MM.1S (cell line): Measurements from ENCODE around the gene RMND5A.
A peak's percentile ranks its signal among the peaks of the same experiment; 100 is the strongest.
"Not testable (repeated sequence)": the region's sequence is repeated elsewhere in the genome, so short reads cannot be mapped to it uniquely, and the experiment has no call there.

Experiments used
- DNase-seq: peaks from one replicate; pipeline ENCODE4 v3.0.0-alpha.2; 2015
- H2AFZ ChIP-seq: fragments of 300-600 bp; sonication (generic); 2 replicates; pipeline ENCODE4 v1.6.0; 2016; ENCODE audit warnings: antibody characterized with exemption, low read length
- H3F3A ChIP-seq: fragments of 300-600 bp; sonication (generic); 2 replicates; pipeline ENCODE4 v1.6.1; 2016; ENCODE audit warnings: mild to moderate bottlenecking, antibody characterized with exemption, low read length, moderate library complexity, mixed read lengths; ENCODE audit not compliant: insufficient read depth
- H3K27ac ChIP-seq: fragments of 300-600 bp; sonication (generic); 2 replicates; pipeline ENCODE4 v1.5.1; 2016; ENCODE audit warnings: mild to moderate bottlenecking, low read length
- H3K27me3 ChIP-seq: fragments of 300-600 bp; sonication (generic); replicated peaks from 2 replicates; pipeline ENCODE4 v1.6.0; 2016; ENCODE audit warnings: low read length; ENCODE audit not compliant: insufficient read depth
- H3K36me3 ChIP-seq: fragments of 300-600 bp; sonication (generic); replicated peaks from 2 replicates; pipeline ENCODE4 v1.6.1; 2016; ENCODE audit warnings: mild to moderate bottlenecking, low read length, mixed read lengths; ENCODE audit not compliant: insufficient read depth
- H3K4me1 ChIP-seq: fragments of 300-600 bp; sonication (generic); 2 replicates; pipeline ENCODE4 v1.6.1; 2016; ENCODE audit warnings: low read length, mixed read lengths
- H3K4me2 ChIP-seq: fragments of 300-600 bp; sonication (generic); 2 replicates; pipeline ENCODE4 v1.6.0; 2016; ENCODE audit warnings: low read depth, low read length
- H3K4me3 ChIP-seq: fragments of 300-600 bp; sonication (generic); 2 replicates; pipeline ENCODE4 v1.5.1; 2016; ENCODE audit warnings: low read length, mixed read lengths
- H3K79me2 ChIP-seq: fragments of 300-600 bp; sonication (generic); 2 replicates; pipeline ENCODE4 v1.6.1; 2016; ENCODE audit warnings: mixed run types, low read length, mixed read lengths
- H3K9ac ChIP-seq: fragments of 300-600 bp; sonication (generic); 2 replicates; pipeline ENCODE4 v1.6.1; 2016; ENCODE audit warnings: low read length, mixed read lengths
- H3K9me2 ChIP-seq: fragments of 300-600 bp; sonication (generic); replicated peaks from 2 replicates; pipeline ENCODE4 v1.6.1; 2016; ENCODE audit warnings: mild to moderate bottlenecking, low read length, mixed read lengths; ENCODE audit not compliant: insufficient read depth
- H3K9me3 ChIP-seq: fragments of 300-600 bp; sonication (generic); replicated peaks from 2 replicates; pipeline ENCODE4 v1.6.1; 2016; ENCODE audit warnings: mild to moderate bottlenecking, low read length, mixed read lengths; ENCODE audit not compliant: insufficient read depth
- H4K20me1 ChIP-seq: fragments of 300-600 bp; sonication (generic); 2 replicates; pipeline ENCODE4 v1.6.1; 2016; ENCODE audit warnings: mild to moderate bottlenecking, low read length, moderate library complexity, mixed read lengths; ENCODE audit not compliant: insufficient read depth
- EZH2 ChIP-seq: fragments of 300-600 bp; sonication (generic); optimal IDR thresholded peaks from 2 replicates; pipeline ENCODE3; 2017; ENCODE audit warnings: low read depth, mild to moderate bottlenecking, antibody characterized with exemption, low read length, mixed read lengths
- EZH2phosphoT487 ChIP-seq: fragments of 300-600 bp; sonication (generic); IDR thresholded peaks from 2 replicates; pipeline ENCODE4 v1.6.1; 2018; ENCODE audit warnings: antibody characterized with exemption, low read length
- TF ChIP-seq, protein P1 (sequence below): fragments of 300-600 bp; sonication (generic); IDR thresholded peaks from 2 replicates; pipeline ENCODE4 v1.5.1; 2016; ENCODE audit warnings: antibody characterized with exemption, low read length, mixed read lengths

RMND5A gene

GRCh38 chr2:86706935-86707334 lies 13.2 kb upstream of the RMND5A start:
- no peaks in the 10 kb centered on the region for H3K4me1 ChIP-seq
- H2AFZ ChIP-seq = no peak overlapping the region
- no peaks in the 10 kb centered on the region for H3K79me2 ChIP-seq
- no peaks in the 10 kb centered on the region for H3F3A ChIP-seq
- H3K36me3 ChIP-seq = no peaks in the 10 kb centered on the region
- H3K27me3 ChIP-seq = no peaks in the 10 kb centered on the region
- no peaks in the 10 kb centered on the region for H3K9me2 ChIP-seq
- TF ChIP-seq EZH2phosphoT487 (no peak), EZH2 (no peak)
- TF ChIP-seq, protein P1, sequence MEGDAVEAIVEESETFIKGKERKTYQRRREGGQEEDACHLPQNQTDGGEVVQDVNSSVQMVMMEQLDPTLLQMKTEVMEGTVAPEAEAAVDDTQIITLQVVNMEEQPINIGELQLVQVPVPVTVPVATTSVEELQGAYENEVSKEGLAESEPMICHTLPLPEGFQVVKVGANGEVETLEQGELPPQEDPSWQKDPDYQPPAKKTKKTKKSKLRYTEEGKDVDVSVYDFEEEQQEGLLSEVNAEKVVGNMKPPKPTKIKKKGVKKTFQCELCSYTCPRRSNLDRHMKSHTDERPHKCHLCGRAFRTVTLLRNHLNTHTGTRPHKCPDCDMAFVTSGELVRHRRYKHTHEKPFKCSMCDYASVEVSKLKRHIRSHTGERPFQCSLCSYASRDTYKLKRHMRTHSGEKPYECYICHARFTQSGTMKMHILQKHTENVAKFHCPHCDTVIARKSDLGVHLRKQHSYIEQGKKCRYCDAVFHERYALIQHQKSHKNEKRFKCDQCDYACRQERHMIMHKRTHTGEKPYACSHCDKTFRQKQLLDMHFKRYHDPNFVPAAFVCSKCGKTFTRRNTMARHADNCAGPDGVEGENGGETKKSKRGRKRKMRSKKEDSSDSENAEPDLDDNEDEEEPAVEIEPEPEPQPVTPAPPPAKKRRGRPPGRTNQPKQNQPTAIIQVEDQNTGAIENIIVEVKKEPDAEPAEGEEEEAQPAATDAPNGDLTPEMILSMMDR = no peak
- H3K9me3 ChIP-seq = no peaks in the 10 kb centered on the region
- no peak for DNase-seq
- H3K9ac ChIP-seq = no peak overlapping the region
- H4K20me1 ChIP-seq = no peaks in the 10 kb centered on the region
- no peak overlapping the region for H3K4me3 ChIP-seq
- no peak overlapping the region for H3K4me2 ChIP-seq
- H3K27ac ChIP-seq = no peak overlapping the region

DNA sequence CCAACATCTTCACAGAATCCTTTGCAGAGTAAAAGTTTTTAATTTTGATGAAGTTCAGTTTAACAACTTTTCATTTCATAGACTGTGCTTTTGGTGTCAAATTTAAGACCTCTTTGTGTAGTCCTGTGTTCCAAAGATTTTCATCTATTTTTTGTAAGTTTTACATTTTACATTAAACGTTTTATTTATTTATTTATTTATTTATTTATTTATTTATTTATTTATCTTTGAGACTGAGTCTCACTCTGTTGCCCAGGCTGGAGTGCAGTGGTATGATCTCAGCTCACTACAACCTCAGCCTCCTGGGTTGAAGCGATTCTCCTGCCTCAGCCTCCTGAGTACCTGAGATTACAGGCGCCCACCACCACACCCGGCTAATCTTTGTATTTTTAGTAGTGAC lies 12.0 kb upstream of the RMND5A start:
- H2AFZ ChIP-seq, H3K4me2 ChIP-seq, H3K4me3 ChIP-seq, H3K79me2 ChIP-seq, H4K20me1 ChIP-seq, H3K9ac ChIP-seq, H3F3A ChIP-seq, H3K4me1 ChIP-seq, H3K27ac ChIP-seq, H3K9me2 ChIP-seq, H3K36me3 ChIP-seq, H3K27me3 ChIP-seq, H3K9me3 ChIP-seq, DNase-seq: not testable (repeated sequence)

GRCh38 chr2:86714579-86715173 lies 5.4 kb upstream of the RMND5A start:
- H3K27me3 ChIP-seq, H3K4me1 ChIP-seq, H3K9me3 ChIP-seq, H3F3A ChIP-seq, H3K4me2 ChIP-seq, H3K27ac ChIP-seq, H4K20me1 ChIP-seq, H3K36me3 ChIP-seq, DNase-seq, H3K79me2 ChIP-seq, H3K4me3 ChIP-seq, H3K9me2 ChIP-seq, H3K9ac ChIP-seq, H2AFZ ChIP-seq: not testable (repeated sequence)

DNA sequence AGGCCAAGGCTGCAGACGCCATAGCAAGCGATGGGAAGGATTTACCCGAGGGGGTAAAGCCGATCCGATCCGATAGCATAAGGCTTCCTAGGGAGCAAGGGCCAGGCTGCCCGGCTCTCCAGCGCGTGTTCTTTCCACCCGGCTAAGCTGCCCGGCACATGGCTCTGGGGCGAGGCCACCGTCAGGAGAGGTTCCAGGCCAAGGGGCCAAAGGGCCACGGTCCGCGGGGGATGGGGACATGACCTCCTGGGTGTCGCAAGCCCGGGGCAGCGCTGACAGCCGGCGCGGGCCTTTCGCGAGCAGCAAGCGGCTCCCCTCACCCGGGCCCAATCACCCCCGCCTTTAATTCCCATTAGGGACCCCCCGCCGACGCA lies 841 bp upstream of the RMND5A start:
- peaks cover 11% of the 10 kb centered on the region for H3K79me2 ChIP-seq
- not testable (repeated sequence) for H3K9ac ChIP-seq, H4K20me1 ChIP-seq, DNase-seq, H3K4me1 ChIP-seq, H3K27me3 ChIP-seq, H2AFZ ChIP-seq, H3K9me2 ChIP-seq, H3K27ac ChIP-seq, H3K9me3 ChIP-seq, H3F3A ChIP-seq, H3K36me3 ChIP-seq, H3K4me2 ChIP-seq
- H3K4me3 ChIP-seq = peak overlapping the region; percentile 54; the same call in 1 of the 2 replicates

GRCh38 chr2:86720540-86721320 lies 639 bp downstream of the RMND5A start:
- Histone ChIP-seq H3K27ac (peak overlapping the region; percentile 32; the same call in 1 of the 2 replicates), H3K79me2 (peaks cover 11% of the 10 kb centered on the region), H3K4me2 (peak overlapping the region; percentile 55; the same call in 1 of the 2 replicates), H3K9ac (peak overlapping the region; percentile 55; the same call in 1 of the 2 replicates), H3K4me3 (peak overlapping the region; percentile 61)
- not testable (repeated sequence) for H4K20me1 ChIP-seq, H3F3A ChIP-seq, H2AFZ ChIP-seq, H3K9me3 ChIP-seq, DNase-seq, H3K36me3 ChIP-seq, H3K4me1 ChIP-seq, H3K9me2 ChIP-seq, H3K27me3 ChIP-seq

- H3K4me3 ChIP-seq, DNase-seq, H4K20me1 ChIP-seq, H3K9ac ChIP-seq, H3K27me3 ChIP-seq, H3K9me2 ChIP-seq, H3K27ac ChIP-seq, H2AFZ ChIP-seq, H3K4me2 ChIP-seq, H3K36me3 ChIP-seq, H3K4me1 ChIP-seq, H3F3A ChIP-seq, H3K9me3 ChIP-seq: not testable (repeated sequence)
- peaks cover 18% of the 10 kb centered on the region for H3K79me2 ChIP-seq
These were observed 5.6 kb downstream of the RMND5A start for GRCh38 chr2:86725706-86726105.

- H3K4me3 ChIP-seq, H4K20me1 ChIP-seq, H2AFZ ChIP-seq, H3K36me3 ChIP-seq, H3F3A ChIP-seq, H3K27ac ChIP-seq, H3K9ac ChIP-seq, H3K4me1 ChIP-seq, H3K79me2 ChIP-seq, DNase-seq, H3K27me3 ChIP-seq, H3K4me2 ChIP-seq, H3K9me2 ChIP-seq, H3K9me3 ChIP-seq: not testable (repeated sequence)
These were observed 12.0 kb downstream of the RMND5A start for GRCh38 chr2:86732040-86732525.
